Heart right ventricle (tissue), 16 donors: Measurements from ENCODE around the gene ISCU. TPM values are rescaled to one million over a fixed set of nuclear protein-coding genes. Genes with fewer than 3 reads are reported as not detected.

Source experiments
- ATAC-seq, 8 donors: fragments of 200-7000 bp; cut with Tn5 transposase; one replicate each; pipeline ENCODE4 v1.9.1; 2020; ENCODE audit warnings: mild to moderate bottlenecking in 8 of 8, moderate library complexity in 8 of 8, moderate number of reproducible peaks in 1 of 8
- DNase-seq, 2 donors: peaks; one replicate each; pipeline ENCODE4 v3.0.0-alpha.2; 2020
- H3K27ac ChIP-seq, 10 donors: fragments of 200-600 bp; sonication (generic) in 2 of 10; one replicate each; pipeline versions ENCODE4 v1.5.0 to v1.8.0; 2020 to 2022; ENCODE audit warnings: mild to moderate bottlenecking in 3 of 10
- H3K27me3 ChIP-seq, 7 donors: fragments of 200-600 bp; one replicate each; pipeline ENCODE4 v1.8.0; 2021 to 2022; ENCODE audit warnings: mild to moderate bottlenecking in 2 of 7
- H3K36me3 ChIP-seq, 9 donors: fragments of 200-600 bp; sonication (generic) in 1 of 9; one replicate each; pipeline versions ENCODE4 v1.5.0 to v1.8.0; 2020 to 2022; ENCODE audit warnings: mild to moderate bottlenecking in 2 of 9
- H3K4me1 ChIP-seq, 9 donors: fragments of 200-600 bp; sonication (generic) in 1 of 9; one replicate each; pipeline versions ENCODE4 v1.5.0 to v1.8.0; 2020 to 2022; ENCODE audit warnings: mild to moderate bottlenecking in 4 of 9
- H3K4me3 ChIP-seq, 10 donors: fragments of 200-600 bp; sonication (generic) in 2 of 10; one replicate each; pipeline versions ENCODE4 v1.5.0 to v1.8.0; 2020 to 2022; ENCODE audit warnings: mild to moderate bottlenecking in 7 of 10, moderate library complexity in 2 of 10
- H3K9me3 ChIP-seq, 11 donors: fragments of 200-600 bp in 10 of 11; sonication (generic) in 2 of 11; one replicate each; pipeline versions ENCODE4 v1.5.0 to v1.8.0; 2013 to 2022; ENCODE audit warnings: mild to moderate bottlenecking in 2 of 11, control low read depth in 1 of 11, moderate library complexity in 1 of 11
- CTCF ChIP-seq, 9 donors: fragments of 200-600 bp; sonication (generic) in 2 of 9; IDR thresholded peaks; one replicate each; pipeline versions ENCODE4 v1.5.0 to v1.8.0; 2021 to 2022; ENCODE audit warnings: antibody characterized with exemption in 9 of 9, mild to moderate bottlenecking in 5 of 9, moderate library complexity in 1 of 9
- WGBS, 2 donors: extraction: QIAGEN DNeasy Blood & Tissue Kit; methylation state at CpG; one replicate each; pipeline ENCODE4 v1.1.7; 2013; ENCODE audit warnings: inconsistent platforms in 1 of 2; 5-methylcytosine and 5-hydroxymethylcytosine counted together
- intact Hi-C, 10 donors: fragments of 100-400 bp; cut with DNase I; formaldehyde crosslinking; loops; one replicate each; pipeline versions ENCODE4 v1.11.1 to v1.14.2; 2022
- polyA plus RNA-seq, 2 donors: library from polyadenylated mRNA; stranded (reverse); fragments of 200-250 nt; gene quantifications; one replicate each; pipeline ENCODE4 v1.2.3, GENCODE V29; 2013
- total RNA-seq, 10 donors: library from RNA; stranded (reverse); fragmentation: NEBNext Ultra II Directional in 3 of 10; extraction: Animal tissue kit (Norgen Biotek cat#: 25700) in 3 of 10; gene quantifications; one replicate each; pipeline versions ENCODE4 v1.2.1 to v1.2.4, GENCODE V29; 2021 to 2023
- donor health status: Arrhythmogenic right ventricular cardiomyopathy.
- donor health status: ischemic (EF 13 %, LVEDD 7.1; RV severe dilation, severe dysfunction).
- donor health status: healthy with polysubstance abuse.
- donor health status: DM: no; HTN: yes; CAD: no.
- donor health status: DM: no; HTN: no; CAD: no.
- donor health status: ischemic (EF 25% LVEDD 6.9; RV normal size, moderate dysfunction).
- donor health status: ischemic (EF 25% LVEDD 5.7; RV mildly dilated, moderate dysfunction).
- donor health status: healthy.
- donor health status: DM: yes; HTN: yes; CAD: no.
- donor health status: Ischemic cardiomyopathy.
- donor health status: ischemic (EF 35%, LVEDD 5.7; RV mildly dilated, moderate dysfunction).
- donor health status: nonischemic (EF 11% LVEDD 7.7; RV severe dilation, severe dysfunction).
- donor health status: DM: yes; HTN: yes; CAD: no.
- donor health status: PGD.
- donor health status: ischemic (EF 29% LVEDD 5.4; RV normal size, mild dysfunction).
- donor health status: nonischemic (EF 23%, LVEDD 6.1; RV moderate dilation, normal function).

The ISCU gene
- total and polyA plus RNA-seq, 12 donors: 164 to 630 (median 516) TPM

- WGBS, 2 donors: 81 to 85% methylated on average over 21 to 22 of the region's 22 CpGs
- Histone ChIP-seq H3K36me3 (no peaks in the 10 kb centered on the region), H3K4me3 (no peak overlapping the region), H3K4me1 (peaks cover 0 to 6% (median 0%) of the 10 kb centered on the region in 9 donors), H3K27me3 (no peaks in the 10 kb centered on the region), H3K9me3 (no peaks in the 10 kb centered on the region), H3K27ac (no peak overlapping the region)
- intact Hi-C loops: no loop called here
- DNase-seq: no peak
- no peak for ATAC-seq
- TF ChIP-seq CTCF (IDR thresholded peaks at IDR 0.05): no peak
Observed at GRCh38 chr12:108591267-108591980, 29.0 kb downstream of the ISCU start.

- 94 to 96% methylated on average over 25 of the region's 25 CpGs for WGBS, 2 donors
- peaks cover 0 to 6% (median 0%) of the 10 kb centered on the region in 9 donors for H3K4me1 ChIP-seq
- no peak overlapping the region for H3K27ac ChIP-seq
- H3K36me3 ChIP-seq: no peaks in the 10 kb centered on the region
- H3K27me3 ChIP-seq: no peaks in the 10 kb centered on the region
- intact Hi-C loops: no loop called here
- DNase-seq (no peak), ATAC-seq (no peak)
- no peak for TF ChIP-seq CTCF (IDR thresholded peaks at IDR 0.05)
- H3K9me3 ChIP-seq: no peaks in the 10 kb centered on the region
- no peak overlapping the region for H3K4me3 ChIP-seq
Observed at GRCh38 chr12:108592033-108592909, 29.9 kb downstream of the ISCU start.

- no peaks in the 10 kb centered on the region for H3K9me3 ChIP-seq
- ATAC-seq (no peak), DNase-seq (no peak)
- intact Hi-C loops: no loop called here
- TF ChIP-seq CTCF (IDR thresholded peaks at IDR 0.05): no peak
- 96 to 98% methylated on average over 10 of the region's 10 CpGs for WGBS, 2 donors
- peaks cover 0 to under 1% (median 0%) of the 10 kb centered on the region in 9 donors for H3K4me1 ChIP-seq
- H3K4me3 ChIP-seq: no peak overlapping the region
- H3K27ac ChIP-seq: no peak overlapping the region
- peaks cover 0 to 3% (median 0%) of the 10 kb centered on the region in 7 donors for H3K27me3 ChIP-seq
- H3K36me3 ChIP-seq: no peaks in the 10 kb centered on the region
Observed at GRCh38 chr12:108594323-108594903, 32.0 kb downstream of the ISCU start.

GRCh38 chr12:108594960-108595710, 32.7 kb downstream of the ISCU start:
- Histone ChIP-seq H3K9me3 (no peaks in the 10 kb centered on the region), H3K4me3 (peak overlapping the region in 1 of 10 donors; percentile 25), H3K27me3 (peaks cover 0 to 3% (median 0%) of the 10 kb centered on the region in 7 donors), H3K36me3 (no peaks in the 10 kb centered on the region), H3K27ac (peak overlapping the region in 1 of 10 donors; percentile 31), H3K4me1 (no peaks in the 10 kb centered on the region)
- DNase-seq (no peak), ATAC-seq (no peak)
- WGBS, 2 donors: 96 to 98% methylated on average over 7 of the region's 7 CpGs
- intact Hi-C loops: no loop called here
- no peak for TF ChIP-seq CTCF (IDR thresholded peaks at IDR 0.05)
